Fibroblast of lung (primary cell): ENCODE data around the gene MYRFL. TPM values are rescaled to one million over a fixed set of nuclear protein-coding genes. Genes with fewer than 3 reads are reported as not detected.

Experiments used
- DNase-seq, 2 donors: peaks; one replicate each; pipeline versions ENCODE4 v3.0.0 to v3.0.0-alpha.2; 2010; ENCODE audit warnings: low read depth in 2 of 2
- H2AFZ ChIP-seq: 2 replicates; pipeline ENCODE4 v1.5.1; 2012; ENCODE audit warnings: low read length, control low read depth, inconsistent platforms
- H3K27ac ChIP-seq: 2 replicates; pipeline ENCODE4 v1.5.1; 2011; ENCODE audit warnings: low read length, control low read depth; ENCODE audit not compliant: insufficient read depth
- H3K27me3 ChIP-seq: 2 replicates; pipeline ENCODE4 v1.5.1; 2011; ENCODE audit warnings: mild to moderate bottlenecking, low read length; ENCODE audit not compliant: control insufficient read depth, insufficient read depth
- H3K36me3 ChIP-seq: 2 replicates; pipeline ENCODE4 v1.5.1; 2011; ENCODE audit warnings: low read length; ENCODE audit not compliant: control insufficient read depth, insufficient read depth
- H3K4me1 ChIP-seq: 2 replicates; pipeline ENCODE4 v1.5.1; 2011; ENCODE audit warnings: low read length; ENCODE audit not compliant: control insufficient read depth, insufficient read depth; ENCODE audit errors: extremely low read depth
- H3K4me2 ChIP-seq: 2 replicates; pipeline ENCODE4 v1.5.1; 2011; ENCODE audit warnings: low read length, control low read depth; ENCODE audit not compliant: insufficient read depth; ENCODE audit errors: extremely low read depth
- H3K4me3 ChIP-seq, 4 experiments: fragments of 200-600 bp in 1 of 4; sonication (generic) in 1 of 4; replicated peaks in 1 of 4; 2 replicates each; pipeline ENCODE4 v1.5.1; 2011 to 2016; ENCODE audit warnings: low read length in 4 of 4, low read depth in 3 of 4, mild to moderate bottlenecking in 3 of 4, control low read depth in 2 of 4, inconsistent platforms in 1 of 4, mixed read lengths in 1 of 4; ENCODE audit not compliant: insufficient read depth in 1 of 4; ENCODE audit errors: control extremely low read depth in 1 of 4
- H3K79me2 ChIP-seq: 2 replicates; pipeline ENCODE4 v1.5.1; 2012; ENCODE audit warnings: mild to moderate bottlenecking, low read length, inconsistent platforms; ENCODE audit not compliant: control insufficient read depth, insufficient read depth
- H3K9ac ChIP-seq: 2 replicates; pipeline ENCODE4 v1.5.1; 2011; ENCODE audit warnings: mild to moderate bottlenecking, low read length, control low read depth; ENCODE audit not compliant: insufficient read depth
- H3K9me3 ChIP-seq: 2 replicates; pipeline ENCODE4 v1.5.1; 2012; ENCODE audit warnings: low read depth, low read length; ENCODE audit not compliant: control insufficient read depth, insufficient read depth
- H4K20me1 ChIP-seq: 2 replicates; pipeline ENCODE4 v1.5.1; 2011; ENCODE audit warnings: low read length; ENCODE audit not compliant: control insufficient read depth, insufficient read depth; ENCODE audit errors: extremely low read depth
- EZH2 ChIP-seq: IDR thresholded peaks from 2 replicates; pipeline ENCODE4 v1.5.1; 2012; ENCODE audit warnings: low read length, control low read depth, mild to moderate bottlenecking; ENCODE audit errors: missing control alignments
- polyA plus RNA-seq, 2 donors: library from polyadenylated mRNA; depleted of rRNA in 1 of 2; stranded (reverse) in 1 of 2; unstranded in 1 of 2; fragments of >200 nt; gene quantifications; 2 replicates each; pipeline ENCODE4 v1.2.1, GENCODE V29; 2011 to 2012; ENCODE audit warnings: missing spikeins in 1 of 2
- total RNA-seq: library from RNA; depleted of rRNA; stranded (reverse); fragments of >200 nt; gene quantifications from 2 replicates; pipeline ENCODE4 v1.2.1, GENCODE V29; 2014
- TF ChIP-seq, protein P1 (sequence below), 2 donors: IDR thresholded peaks in 1 of 2; conservative IDR thresholded peaks in 1 of 2; 1 replicate in 1 of 2; 2 replicates in 1 of 2; pipeline ENCODE4 v1.5.1; 2011 to 2012; ENCODE audit warnings: low read length in 2 of 2, control low read depth in 1 of 2, inconsistent platforms in 1 of 2, low read depth in 1 of 2, mild to moderate bottlenecking in 1 of 2

Gene MYRFL
- total and polyA plus RNA-seq, 2 donors (not counting 1 experiment from before 2014, with no cell fraction given), result not detected

DNA sequence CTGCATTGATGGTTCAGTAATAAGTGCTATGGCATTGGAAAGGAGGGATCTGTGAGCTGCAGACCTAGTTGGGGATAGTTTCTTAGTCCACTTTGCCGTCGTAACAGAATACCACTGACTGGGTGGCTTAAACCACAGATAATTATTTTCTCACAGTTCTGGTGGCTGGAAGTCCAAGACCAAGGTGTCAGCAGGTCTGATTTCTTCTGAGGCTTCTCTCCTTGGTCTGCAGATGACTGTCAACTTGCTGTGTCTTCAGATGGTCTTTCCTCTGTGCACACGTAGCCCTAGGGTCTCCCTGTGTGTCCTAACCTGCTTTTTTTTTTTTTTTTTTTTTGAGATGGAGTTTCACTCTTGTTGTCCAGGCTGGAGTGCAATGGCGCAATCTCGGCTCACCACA is 126.1 kb downstream of the MYRFL start:
- Histone ChIP-seq H3K4me3 (no peak overlapping the region), H3K27me3 (no peaks in the 10 kb centered on the region), H3K4me2 (no peak overlapping the region), H3K4me1 (no peaks in the 10 kb centered on the region), H2AFZ (no peak overlapping the region), H3K79me2 (no peaks in the 10 kb centered on the region), H3K9me3 (no peaks in the 10 kb centered on the region), H4K20me1 (no peaks in the 10 kb centered on the region), H3K9ac (no peak overlapping the region), H3K36me3 (no peaks in the 10 kb centered on the region), H3K27ac (no peak overlapping the region)
- no peak for TF ChIP-seq EZH2
- TF ChIP-seq, protein P1, sequence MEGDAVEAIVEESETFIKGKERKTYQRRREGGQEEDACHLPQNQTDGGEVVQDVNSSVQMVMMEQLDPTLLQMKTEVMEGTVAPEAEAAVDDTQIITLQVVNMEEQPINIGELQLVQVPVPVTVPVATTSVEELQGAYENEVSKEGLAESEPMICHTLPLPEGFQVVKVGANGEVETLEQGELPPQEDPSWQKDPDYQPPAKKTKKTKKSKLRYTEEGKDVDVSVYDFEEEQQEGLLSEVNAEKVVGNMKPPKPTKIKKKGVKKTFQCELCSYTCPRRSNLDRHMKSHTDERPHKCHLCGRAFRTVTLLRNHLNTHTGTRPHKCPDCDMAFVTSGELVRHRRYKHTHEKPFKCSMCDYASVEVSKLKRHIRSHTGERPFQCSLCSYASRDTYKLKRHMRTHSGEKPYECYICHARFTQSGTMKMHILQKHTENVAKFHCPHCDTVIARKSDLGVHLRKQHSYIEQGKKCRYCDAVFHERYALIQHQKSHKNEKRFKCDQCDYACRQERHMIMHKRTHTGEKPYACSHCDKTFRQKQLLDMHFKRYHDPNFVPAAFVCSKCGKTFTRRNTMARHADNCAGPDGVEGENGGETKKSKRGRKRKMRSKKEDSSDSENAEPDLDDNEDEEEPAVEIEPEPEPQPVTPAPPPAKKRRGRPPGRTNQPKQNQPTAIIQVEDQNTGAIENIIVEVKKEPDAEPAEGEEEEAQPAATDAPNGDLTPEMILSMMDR (conservative IDR thresholded peaks at IDR 0.05 in 1 of 2, IDR thresholded peaks at IDR 0.05 in 1 of 2; ENCODE audit: low read depth in 1 of 2, low read length in 2 of 2), result no peak
- DNase-seq, result no peak

- H3K4me1 ChIP-seq, result no peaks in the 10 kb centered on the region
These were observed 127.9 kb downstream of the MYRFL start for GRCh38 chr12:69952890-69953289.

DNA sequence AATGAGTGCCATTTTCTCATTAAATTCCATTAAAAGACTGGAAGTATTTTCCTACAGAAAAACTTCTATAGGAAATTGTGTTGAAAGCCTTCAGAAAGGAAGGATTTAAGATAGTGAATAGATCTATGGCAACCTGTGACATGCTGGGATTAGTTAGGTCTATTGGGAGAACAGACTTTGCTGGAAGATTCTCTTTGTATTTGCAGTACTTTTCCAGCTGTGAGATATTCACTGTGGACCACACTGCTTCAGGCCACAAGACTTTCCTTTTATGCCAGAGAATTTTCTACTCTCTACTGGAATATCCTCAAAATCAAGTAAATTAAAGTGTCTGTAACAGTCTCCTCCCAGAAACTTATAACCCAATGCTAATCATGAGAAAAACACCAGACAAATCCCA is 136.2 kb downstream of the MYRFL start:
- Histone ChIP-seq H3K9ac (no peak overlapping the region), H2AFZ (no peak overlapping the region), H3K27ac (no peak overlapping the region), H4K20me1 (no peaks in the 10 kb centered on the region), H3K4me1 (no peaks in the 10 kb centered on the region), H3K9me3 (no peaks in the 10 kb centered on the region), H3K79me2 (no peaks in the 10 kb centered on the region), H3K27me3 (no peaks in the 10 kb centered on the region), H3K36me3 (no peaks in the 10 kb centered on the region), H3K4me2 (no peak overlapping the region), H3K4me3 (no peak overlapping the region)
- no peak for TF ChIP-seq EZH2
- TF ChIP-seq, protein P1 (conservative IDR thresholded peaks at IDR 0.05 in 1 of 2, IDR thresholded peaks at IDR 0.05 in 1 of 2; ENCODE audit: low read depth in 1 of 2, low read length in 2 of 2), result no peak
- no peak for DNase-seq

More at GRCh38 chr12:69952890-69953289, 127.9 kb downstream of the MYRFL start:
- H3K9me3 ChIP-seq, result no peaks in the 10 kb centered on the region
- no peaks in the 10 kb centered on the region for H3K79me2 ChIP-seq
- no peaks in the 10 kb centered on the region for H4K20me1 ChIP-seq
- H3K4me2 ChIP-seq, result no peak overlapping the region
- no peaks in the 10 kb centered on the region for H3K36me3 ChIP-seq
- H2AFZ ChIP-seq, result no peak overlapping the region
- H3K27ac ChIP-seq, result no peak overlapping the region
- no peaks in the 10 kb centered on the region for H3K27me3 ChIP-seq
- DNase-seq, result no peak
- H3K4me3 ChIP-seq, result no peak overlapping the region
- TF ChIP-seq, protein P1 (conservative IDR thresholded peaks at IDR 0.05 in 1 of 2, IDR thresholded peaks at IDR 0.05 in 1 of 2; ENCODE audit: low read depth in 1 of 2, low read length in 2 of 2), result no peak
- no peak for TF ChIP-seq EZH2
- no peak overlapping the region for H3K9ac ChIP-seq
